Measurements from ENCODE around the gene SRPK2.
"Not testable (repeated sequence)": the region's sequence is repeated elsewhere in the genome, so short reads cannot be mapped to it uniquely, and the experiment has no call there.

Gene SRPK2

DNA sequence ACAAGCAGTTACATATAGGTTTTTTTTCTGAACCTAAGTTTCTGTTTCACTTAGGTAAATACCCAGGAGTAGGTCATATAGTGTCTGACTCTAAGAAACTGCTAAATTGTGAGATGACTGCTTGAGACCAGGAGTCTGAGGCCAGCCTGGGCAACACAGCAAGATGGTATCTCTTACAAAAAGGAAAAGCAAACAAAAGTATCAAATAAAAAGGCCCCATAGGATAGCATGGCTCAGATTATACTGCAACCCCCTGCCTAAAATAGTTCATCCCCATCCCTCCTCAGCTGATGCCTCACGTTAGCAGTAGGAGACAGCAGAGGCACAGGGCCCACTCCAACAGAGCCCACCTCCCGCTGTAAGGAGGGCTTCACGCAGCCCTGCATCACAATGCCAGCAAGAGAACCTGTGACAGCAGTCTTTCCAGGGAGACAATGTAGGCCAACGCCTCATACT, 90.3 kb downstream of the SRPK2 start:
- TF ChIP-seq MYC (IDR thresholded peaks at IDR 0.05; ENCODE audit: low read depth, low read length) (no peak), POLR2A (IDR thresholded peaks at IDR 0.05; ENCODE audit: extremely low read depth, insufficient read length) (no peak)
- TF ChIP-seq, protein P1, sequence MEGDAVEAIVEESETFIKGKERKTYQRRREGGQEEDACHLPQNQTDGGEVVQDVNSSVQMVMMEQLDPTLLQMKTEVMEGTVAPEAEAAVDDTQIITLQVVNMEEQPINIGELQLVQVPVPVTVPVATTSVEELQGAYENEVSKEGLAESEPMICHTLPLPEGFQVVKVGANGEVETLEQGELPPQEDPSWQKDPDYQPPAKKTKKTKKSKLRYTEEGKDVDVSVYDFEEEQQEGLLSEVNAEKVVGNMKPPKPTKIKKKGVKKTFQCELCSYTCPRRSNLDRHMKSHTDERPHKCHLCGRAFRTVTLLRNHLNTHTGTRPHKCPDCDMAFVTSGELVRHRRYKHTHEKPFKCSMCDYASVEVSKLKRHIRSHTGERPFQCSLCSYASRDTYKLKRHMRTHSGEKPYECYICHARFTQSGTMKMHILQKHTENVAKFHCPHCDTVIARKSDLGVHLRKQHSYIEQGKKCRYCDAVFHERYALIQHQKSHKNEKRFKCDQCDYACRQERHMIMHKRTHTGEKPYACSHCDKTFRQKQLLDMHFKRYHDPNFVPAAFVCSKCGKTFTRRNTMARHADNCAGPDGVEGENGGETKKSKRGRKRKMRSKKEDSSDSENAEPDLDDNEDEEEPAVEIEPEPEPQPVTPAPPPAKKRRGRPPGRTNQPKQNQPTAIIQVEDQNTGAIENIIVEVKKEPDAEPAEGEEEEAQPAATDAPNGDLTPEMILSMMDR (IDR thresholded peaks at IDR 0.05; ENCODE audit: low read depth, low read length), result no peak
- TF ChIP-seq, protein P2, sequence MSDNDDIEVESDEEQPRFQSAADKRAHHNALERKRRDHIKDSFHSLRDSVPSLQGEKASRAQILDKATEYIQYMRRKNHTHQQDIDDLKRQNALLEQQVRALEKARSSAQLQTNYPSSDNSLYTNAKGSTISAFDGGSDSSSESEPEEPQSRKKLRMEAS (IDR thresholded peaks at IDR 0.05; ENCODE audit: low read depth, low read length), result no peak
- no peak for DNase-seq (ENCODE audit: low read depth)
- no peak overlapping the region for H3K4me3 ChIP-seq (ENCODE audit: low read depth, low read length)

DNA sequence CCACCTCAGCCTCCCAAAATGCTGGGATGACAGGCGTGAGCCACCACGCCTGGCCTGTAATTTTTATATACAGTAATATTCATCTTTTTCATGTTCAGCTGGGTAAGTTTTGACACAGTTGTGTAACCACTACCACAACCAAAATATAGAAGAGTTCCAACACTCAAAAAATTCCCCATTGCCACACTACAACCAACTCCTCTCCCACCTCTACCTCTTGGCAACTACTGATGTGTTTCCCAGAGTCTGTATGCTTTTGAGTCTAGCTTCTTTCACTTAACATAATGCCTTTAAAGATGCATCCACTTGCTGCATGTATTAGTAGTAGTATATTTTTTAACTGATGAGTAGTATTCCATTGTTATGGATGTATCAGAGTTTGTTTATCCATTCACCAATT, 90.7 kb downstream of the SRPK2 start:
- no peak for DNase-seq (ENCODE audit: low read depth)
- TF ChIP-seq POLR2A (IDR thresholded peaks at IDR 0.05; ENCODE audit: extremely low read depth, insufficient read length) (no peak), MYC (IDR thresholded peaks at IDR 0.05; ENCODE audit: low read depth, low read length) (no peak)
- TF ChIP-seq, protein P1 (IDR thresholded peaks at IDR 0.05; ENCODE audit: low read depth, low read length), result no peak
- TF ChIP-seq, protein P2 (IDR thresholded peaks at IDR 0.05; ENCODE audit: low read depth, low read length), result no peak
- no peak overlapping the region for H3K4me3 ChIP-seq (ENCODE audit: low read depth, low read length)

DNA sequence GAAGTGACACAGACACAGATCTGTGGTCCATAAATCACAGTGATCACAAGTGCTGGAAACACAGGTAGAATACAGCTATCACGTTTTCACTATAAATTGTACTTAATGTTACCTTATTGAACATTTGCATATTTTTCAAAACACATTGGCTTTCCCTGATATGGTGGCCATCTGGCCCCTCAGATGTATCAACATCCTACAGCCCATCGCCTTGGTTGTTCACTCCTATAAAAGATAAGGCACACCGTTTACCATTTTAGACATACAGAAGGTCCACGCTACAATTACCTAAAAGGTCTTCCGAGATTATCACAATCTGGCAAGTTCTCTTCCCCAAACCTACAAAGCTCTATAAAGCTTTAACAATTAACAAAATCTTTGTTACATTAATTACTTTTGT, 91.4 kb downstream of the SRPK2 start:
- TF ChIP-seq MYC (IDR thresholded peaks at IDR 0.05; ENCODE audit: low read depth, low read length) (no peak), POLR2A (IDR thresholded peaks at IDR 0.05; ENCODE audit: extremely low read depth, insufficient read length) (no peak)
- TF ChIP-seq, protein P1 (IDR thresholded peaks at IDR 0.05; ENCODE audit: low read depth, low read length), result no peak
- TF ChIP-seq, protein P2 (IDR thresholded peaks at IDR 0.05; ENCODE audit: low read depth, low read length), result no peak
- H3K4me3 ChIP-seq (ENCODE audit: low read depth, low read length), result no peak overlapping the region
- DNase-seq (ENCODE audit: low read depth), result no peak

DNA sequence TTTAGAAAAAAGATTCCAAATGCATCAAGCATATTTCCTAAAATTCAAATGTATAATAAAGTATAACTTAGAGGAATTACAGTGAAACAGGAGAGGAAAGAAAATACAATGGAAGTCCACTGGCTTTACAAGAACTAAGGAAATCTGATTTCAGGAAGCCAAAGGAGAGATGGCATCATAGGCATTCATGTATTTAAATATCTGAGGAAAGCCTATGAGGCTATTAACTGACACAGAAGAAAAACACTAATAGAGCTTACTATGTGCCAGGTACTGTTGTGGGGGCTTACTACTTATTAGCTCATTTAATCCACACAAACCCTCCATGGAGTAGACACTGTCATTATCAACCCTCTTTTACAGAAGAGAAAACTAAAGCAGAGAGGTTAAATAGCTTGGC, 92.2 kb downstream of the SRPK2 start:
- no peak overlapping the region for H3K4me3 ChIP-seq (ENCODE audit: low read depth, low read length)
- TF ChIP-seq POLR2A (IDR thresholded peaks at IDR 0.05; ENCODE audit: extremely low read depth, insufficient read length), result no peak
- TF ChIP-seq, protein P2 (IDR thresholded peaks at IDR 0.05; ENCODE audit: low read depth, low read length), result no peak
- TF ChIP-seq, protein P1 (IDR thresholded peaks at IDR 0.05; ENCODE audit: low read depth, low read length), result no peak
- no peak for DNase-seq (ENCODE audit: low read depth)

DNA sequence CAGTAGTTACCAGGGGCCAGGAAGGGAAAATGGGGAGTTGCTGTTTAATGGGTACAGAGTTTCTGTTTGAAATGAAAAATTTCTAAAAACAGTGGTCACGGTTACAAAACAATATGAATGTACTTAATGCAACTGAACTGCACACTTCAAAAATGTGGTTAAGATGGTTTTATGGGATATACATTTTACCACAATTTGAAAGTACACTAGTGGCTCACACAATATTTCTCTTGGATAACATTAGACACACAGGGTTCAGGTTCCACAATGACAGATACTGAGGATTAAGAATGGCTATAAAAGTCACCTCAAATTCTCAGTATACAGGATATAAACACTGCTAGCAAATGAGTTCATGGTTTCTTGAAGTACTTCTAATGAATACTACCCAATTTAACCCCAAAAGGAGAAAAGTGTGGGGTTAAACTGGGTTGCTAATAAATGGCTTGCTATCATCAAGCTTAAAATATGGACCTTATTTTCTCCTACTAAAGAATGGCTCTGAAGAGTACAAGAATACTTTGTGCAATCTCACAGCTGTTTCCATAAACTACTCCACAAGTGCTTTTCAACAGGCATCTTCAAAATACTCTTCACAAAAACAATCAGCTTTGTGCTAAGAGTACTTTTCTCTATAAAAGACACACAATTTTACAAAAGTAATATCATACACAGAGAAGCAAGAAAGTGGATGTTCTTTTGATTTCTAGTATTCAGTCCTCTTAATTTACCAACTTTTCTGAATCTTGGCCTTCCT, 92.9 kb downstream of the SRPK2 start:
- peak; percentile 41 for DNase-seq (ENCODE audit: low read depth)
- no peak overlapping the region for H3K4me3 ChIP-seq (ENCODE audit: low read depth, low read length)
- TF ChIP-seq POLR2A (IDR thresholded peaks at IDR 0.05; ENCODE audit: extremely low read depth, insufficient read length) (no peak), MYC (IDR thresholded peaks at IDR 0.05; ENCODE audit: low read depth, low read length) (no peak)
- TF ChIP-seq, protein P2 (IDR thresholded peaks at IDR 0.05; ENCODE audit: low read depth, low read length), result no peak
- TF ChIP-seq, protein P1 (IDR thresholded peaks at IDR 0.05; ENCODE audit: low read depth, low read length), result no peak

DNA sequence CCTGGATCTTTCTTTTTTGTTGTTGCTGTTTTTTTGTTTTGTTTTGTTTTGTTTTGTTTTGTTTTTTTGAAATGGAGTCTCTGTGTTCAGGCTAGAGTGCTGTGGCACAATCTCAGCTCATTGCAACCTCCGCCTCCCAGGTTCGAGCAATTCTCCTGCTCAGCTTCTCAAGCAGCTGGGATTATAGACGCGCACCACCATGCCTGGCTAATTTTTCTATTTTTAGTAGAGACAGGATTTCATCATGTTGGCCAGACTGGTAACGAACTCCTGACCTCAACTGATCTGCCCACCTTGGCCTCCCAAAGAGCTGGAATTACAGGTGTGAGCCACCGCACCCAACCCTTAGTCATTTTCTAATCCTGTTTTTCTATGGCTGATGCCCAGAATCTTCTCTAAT, 94.2 kb downstream of the SRPK2 start:
- H3K4me3 ChIP-seq (ENCODE audit: low read depth, low read length); DNase-seq (ENCODE audit: low read depth): not testable (repeated sequence)

Data from NB4 (cell line).